Fibroblast of pulmonary artery (primary cell): Measurements from ENCODE around the gene ZNF761.
"Not testable (repeated sequence)": the region's sequence is repeated elsewhere in the genome, so short reads cannot be mapped to it uniquely, and the experiment has no call there.

Experiments used
- DNase-seq: peaks from one replicate; pipeline ENCODE4 v3.0.0-alpha.2; 2010; ENCODE audit warnings: low read depth
- H3K4me3 ChIP-seq: replicated peaks from 2 replicates; pipeline ENCODE4 v1.5.1; 2011; ENCODE audit warnings: low read depth, mild to moderate bottlenecking, control low read depth, low read length, moderate library complexity
- CTCF ChIP-seq: IDR thresholded peaks from 2 replicates; pipeline ENCODE4 v1.5.1; 2011; ENCODE audit warnings: mild to moderate bottlenecking, control low read depth, low read length, inconsistent platforms; ENCODE audit errors: missing control alignments

Gene ZNF761

GRCh38 chr19:53485046-53486004, 53.5 kb downstream of the ZNF761 start:
- H3K4me3 ChIP-seq = no peak overlapping the region
- TF ChIP-seq CTCF = no peak
- no peak for DNase-seq

DNA sequence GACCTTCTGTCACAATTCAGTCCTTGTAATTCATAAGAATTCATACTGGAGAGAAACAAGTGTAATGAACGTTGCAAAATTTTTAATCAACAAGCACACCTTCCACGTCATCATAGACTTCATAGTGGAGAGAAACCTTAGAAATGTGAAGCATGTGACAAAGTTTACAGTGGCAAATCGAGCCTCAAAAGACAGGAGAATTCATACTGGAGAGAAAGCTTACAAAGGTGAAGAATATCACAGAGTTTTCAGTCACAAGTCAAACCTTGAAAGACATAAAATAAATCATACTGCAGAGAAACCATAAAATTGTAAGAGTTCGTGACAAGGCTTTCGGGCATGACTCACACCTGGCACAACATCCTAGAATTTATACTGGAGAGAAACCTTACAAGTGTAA, 60.4 kb downstream of the ZNF761 start:
- no peak overlapping the region for H3K4me3 ChIP-seq
- no peak for TF ChIP-seq CTCF
- no peak for DNase-seq

DNA sequence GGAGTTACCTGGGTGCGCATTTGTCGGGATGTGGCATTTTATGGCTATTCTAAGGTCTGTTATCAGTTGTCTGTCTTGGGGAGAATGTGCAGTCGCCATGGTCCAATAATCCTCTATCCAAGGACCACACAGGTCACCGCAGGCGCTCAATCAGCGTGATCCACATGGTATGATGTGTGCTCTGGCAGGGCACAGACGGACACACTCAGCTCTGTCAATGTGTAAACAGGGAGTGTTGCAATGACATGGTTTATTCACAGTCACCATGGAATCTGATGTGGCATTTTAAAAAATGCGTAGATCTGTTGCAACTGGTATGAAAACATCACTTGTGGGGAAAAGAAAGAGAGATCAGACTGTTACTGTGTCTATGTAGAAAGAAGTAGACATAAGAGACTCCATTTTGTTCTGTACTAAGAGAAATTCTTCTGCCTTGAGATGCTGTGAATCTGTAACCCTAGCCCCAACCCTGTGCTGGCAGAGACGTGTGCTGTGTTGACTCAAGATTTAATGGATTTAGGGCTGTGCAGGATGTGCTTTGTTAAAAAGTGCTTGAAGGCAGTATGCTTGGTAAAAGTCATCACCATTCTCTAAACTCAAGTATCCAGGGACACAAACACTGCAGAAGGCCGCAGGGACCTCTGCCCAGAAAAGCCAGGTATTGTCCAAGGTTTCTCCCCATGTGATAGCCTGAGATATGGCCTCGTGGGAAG, 65.7 kb downstream of the ZNF761 start:
- not testable (repeated sequence) for H3K4me3 ChIP-seq, DNase-seq

DNA sequence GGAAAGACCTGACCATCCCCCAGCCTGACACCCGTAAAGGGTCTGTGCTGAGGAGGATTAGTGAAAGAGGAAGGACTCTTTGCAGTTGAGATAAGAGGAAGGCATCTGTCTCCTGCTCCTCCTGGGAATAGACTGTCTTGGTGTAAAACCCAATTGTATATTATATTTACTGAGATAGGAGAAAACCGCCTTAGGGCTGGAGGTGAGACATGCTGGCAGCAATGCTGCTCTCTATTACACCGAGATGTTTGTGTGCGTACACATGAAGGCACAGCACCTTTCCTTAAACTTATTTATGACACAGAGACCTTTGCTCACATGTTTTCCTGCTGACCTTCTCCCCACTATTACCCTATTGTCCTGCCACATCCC, 66.2 kb downstream of the ZNF761 start:
- DNase-seq, H3K4me3 ChIP-seq: not testable (repeated sequence)

DNA sequence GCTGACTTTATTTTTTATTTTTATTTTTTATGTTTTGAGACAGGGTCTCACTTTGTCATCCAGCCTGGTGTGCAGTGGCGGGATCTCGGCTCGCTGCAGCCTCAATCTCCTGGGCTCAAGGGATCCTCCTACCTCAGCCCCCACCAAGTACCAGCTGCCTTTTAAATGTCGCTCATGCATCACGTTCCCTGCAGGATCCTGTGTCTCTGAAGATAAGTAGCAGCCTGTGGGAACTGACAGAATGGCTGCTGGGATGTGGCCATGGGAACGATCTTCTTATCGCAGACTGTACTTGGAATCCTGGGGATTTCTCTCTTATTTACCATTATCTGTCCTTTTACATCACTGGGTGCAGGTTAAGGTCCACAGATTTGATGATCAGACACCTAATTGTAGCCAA, 71.4 kb downstream of the ZNF761 start:
- not testable (repeated sequence) for DNase-seq, H3K4me3 ChIP-seq

DNA sequence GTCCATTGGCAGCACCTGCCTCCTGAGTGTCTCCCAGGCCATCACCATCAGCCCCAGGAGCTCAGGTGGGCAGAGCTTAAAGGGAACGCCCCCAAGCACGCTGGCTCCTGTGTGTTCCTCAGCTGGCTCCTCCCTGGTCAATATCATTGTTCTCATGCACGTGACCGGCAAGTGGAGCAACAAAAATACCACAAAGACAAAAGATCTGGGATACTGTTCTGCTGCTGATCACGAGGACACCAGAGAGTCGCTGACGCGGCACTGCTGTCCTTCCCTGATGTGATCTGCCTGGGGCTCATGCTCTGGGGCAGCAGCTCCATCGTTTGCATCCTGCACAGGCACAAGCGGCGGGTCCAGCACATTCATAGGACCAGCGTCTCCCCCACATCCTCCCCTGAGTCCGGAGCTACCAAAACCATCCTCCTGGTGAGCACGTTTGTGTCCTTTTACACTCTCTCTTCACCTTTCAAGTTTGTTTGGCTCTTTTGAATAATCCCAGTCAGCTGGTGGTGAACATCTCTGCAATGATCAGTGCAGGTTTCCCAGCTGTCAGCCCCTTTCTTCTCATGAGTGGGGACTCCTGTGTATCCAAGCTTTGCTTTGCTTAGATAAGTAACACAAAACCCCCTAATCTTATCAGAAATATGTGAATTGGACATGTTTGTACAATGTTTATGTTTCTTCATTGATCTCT, 72.0 kb downstream of the ZNF761 start:
- H3K4me3 ChIP-seq = not testable (repeated sequence)
- peak; percentile 12 for DNase-seq

DNA sequence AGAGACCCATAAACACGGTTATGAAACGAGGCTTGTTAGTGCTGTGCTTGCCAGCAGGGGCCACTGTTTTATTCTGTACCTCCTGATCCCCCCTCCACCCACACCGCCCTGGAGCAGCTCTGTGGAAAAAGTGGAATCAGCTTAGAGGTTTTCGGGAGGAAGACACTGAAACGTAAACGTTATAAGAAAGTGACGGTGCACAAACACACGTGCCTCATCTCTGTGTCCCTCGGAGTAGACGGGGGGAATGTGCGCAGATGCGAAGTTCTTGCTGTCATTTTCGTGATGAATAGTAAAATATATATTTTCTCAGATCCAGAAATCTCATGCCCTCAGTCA, 72.5 kb downstream of the ZNF761 start:
- peak overlapping the region; percentile 40 for H3K4me3 ChIP-seq
- TF ChIP-seq CTCF = peak; percentile 16
- peak; percentile 32 for DNase-seq

DNA sequence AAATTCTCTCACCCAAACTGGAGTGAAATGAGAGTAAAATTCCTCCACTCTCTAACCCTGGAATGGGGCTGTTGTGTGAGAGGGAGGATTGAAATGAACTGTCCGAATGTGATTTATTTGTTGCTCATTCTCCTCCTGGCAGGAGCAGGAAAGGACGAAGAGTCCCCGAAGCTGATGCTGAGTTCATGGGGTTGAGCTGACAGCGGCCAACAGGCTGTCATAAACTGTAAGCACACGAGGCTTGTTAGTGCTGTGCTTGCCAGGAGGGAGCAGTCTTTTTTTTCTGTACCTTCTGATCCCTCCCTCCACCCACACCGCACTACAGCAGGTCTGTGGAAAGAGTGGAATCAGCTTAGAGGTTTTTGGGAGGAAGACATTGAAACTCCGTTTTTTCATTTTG, 73.1 kb downstream of the ZNF761 start:
- no peak for TF ChIP-seq CTCF
- DNase-seq = no peak

DNA sequence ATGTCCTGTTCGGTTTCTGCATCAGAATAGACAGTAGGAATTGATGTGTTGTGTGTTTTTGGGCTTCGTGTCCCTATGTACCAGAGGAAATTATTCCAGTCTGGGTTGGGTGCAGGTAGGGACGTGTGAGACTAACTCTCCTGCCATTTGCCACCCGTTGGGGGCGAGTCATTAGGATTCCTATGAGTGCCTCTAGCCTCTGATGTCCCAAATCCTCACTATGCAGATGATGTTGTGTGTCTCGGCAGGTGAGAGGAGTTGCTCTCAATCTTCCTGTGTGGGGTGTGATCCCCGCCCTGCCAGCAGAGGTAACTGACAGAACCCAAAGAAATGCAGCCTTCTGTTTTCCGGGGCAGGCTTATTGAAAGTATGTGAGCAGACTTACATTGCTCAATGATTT, 74.9 kb downstream of the ZNF761 start:
- H3K4me3 ChIP-seq = no peak overlapping the region
- TF ChIP-seq CTCF = no peak
- no peak for DNase-seq

More for the DNA sequence above, 73.1 kb downstream of the ZNF761 start:
- peak overlapping the region; percentile 40 for H3K4me3 ChIP-seq
